ENCODE measurements around the gene ITGA5.

ITGA5 gene

DNA sequence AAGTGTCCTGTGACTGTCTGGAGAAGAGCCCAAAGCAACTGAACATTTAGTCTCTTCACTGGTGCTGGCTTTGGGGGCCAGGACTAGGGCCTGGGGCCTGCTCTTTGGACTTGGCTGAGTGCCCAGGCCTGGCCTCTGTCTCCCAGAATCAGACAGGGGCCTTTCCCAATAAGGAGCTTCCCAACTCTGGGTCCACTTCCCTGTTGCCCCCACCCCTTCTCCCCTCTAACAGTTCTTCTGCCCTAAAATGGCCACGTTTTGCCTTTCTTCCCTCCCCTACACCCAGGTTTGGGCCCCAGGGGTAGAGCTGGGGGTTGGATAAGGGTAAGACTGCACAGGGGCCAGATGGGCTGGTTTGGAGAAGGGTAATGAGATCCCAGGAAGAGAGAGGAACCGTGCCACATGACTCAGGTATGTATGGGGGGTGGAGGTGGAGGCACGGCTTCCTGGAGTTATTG lies 10.0 kb upstream of the ITGA5 start:
- H3K27ac Mint-ChIP-seq = no peak overlapping the region
- no peaks in the 10 kb centered on the region for H3K9me3 Mint-ChIP-seq
- no peak overlapping the region for H3K4me3 Mint-ChIP-seq
- no peak for DNase-seq
- peaks cover 11% of the 10 kb centered on the region for H3K27me3 Mint-ChIP-seq (ENCODE audit: low read depth, poor library complexity)
- no peak for TF ChIP-seq CTCF (IDR thresholded peaks at IDR 0.05)
- H3K36me3 Mint-ChIP-seq (ENCODE audit: low read depth) = peaks cover 5% of the 10 kb centered on the region
- peaks cover 87% of the 10 kb centered on the region for H3K4me1 Mint-ChIP-seq

DNA sequence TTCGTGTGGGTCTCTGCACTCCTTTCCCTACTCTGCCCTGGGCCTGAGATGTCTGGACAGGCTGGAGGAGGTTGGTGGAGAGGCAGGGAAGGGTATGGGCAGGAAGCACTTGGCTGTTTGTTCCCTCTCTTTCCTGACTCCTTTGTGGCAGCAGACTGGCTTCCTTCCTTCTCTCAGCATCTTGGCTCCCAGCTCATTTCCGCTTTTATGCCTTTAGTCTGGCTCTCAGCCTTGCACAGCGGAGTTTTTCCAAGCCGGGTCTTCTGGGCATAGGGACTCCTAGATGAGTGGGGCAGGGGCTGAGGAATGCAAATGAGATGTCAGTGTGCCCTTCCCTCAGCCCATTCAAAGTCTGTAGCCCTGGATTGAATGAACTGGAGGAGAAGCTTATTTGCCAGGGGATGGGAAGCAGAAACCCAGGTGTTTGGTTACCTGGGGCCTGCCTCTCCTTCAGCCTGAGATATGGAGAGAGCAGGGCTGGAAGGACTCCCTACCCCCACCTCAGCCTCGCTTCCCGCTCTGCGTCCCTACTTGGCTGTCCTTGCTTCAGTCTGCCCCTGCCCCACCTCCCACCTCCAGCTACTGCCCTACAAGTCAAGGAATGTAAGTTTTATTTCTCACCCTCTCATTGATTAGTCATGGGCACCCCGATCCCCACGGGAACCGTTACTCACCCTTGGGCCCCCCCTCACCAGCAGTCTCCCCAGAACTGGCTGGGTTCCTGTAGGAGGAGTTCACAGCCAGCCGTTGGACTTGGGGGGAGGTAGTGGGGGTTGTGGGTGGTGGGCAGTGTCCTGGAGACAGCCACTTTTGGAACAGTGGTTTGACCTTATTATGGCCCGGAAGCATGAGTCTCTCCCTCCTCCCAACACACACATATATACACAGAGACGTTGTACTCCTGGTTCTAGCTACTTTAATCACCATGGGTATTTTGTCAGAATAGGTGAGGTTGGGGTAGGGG lies 9.3 kb upstream of the ITGA5 start:
- peak overlapping the region; percentile 69 for H3K27ac Mint-ChIP-seq
- TF ChIP-seq CTCF (IDR thresholded peaks at IDR 0.05) = no peak
- no peaks in the 10 kb centered on the region for H3K9me3 Mint-ChIP-seq
- peaks cover 90% of the 10 kb centered on the region for H3K4me1 Mint-ChIP-seq
- no peak overlapping the region for H3K4me3 Mint-ChIP-seq
- H3K36me3 Mint-ChIP-seq (ENCODE audit: low read depth) = peaks cover 5% of the 10 kb centered on the region
- peaks cover 13% of the 10 kb centered on the region for H3K27me3 Mint-ChIP-seq (ENCODE audit: low read depth, poor library complexity)
- DNase-seq = no peak

GRCh38 chr12:54427106-54427505 lies 8.0 kb upstream of the ITGA5 start:
- H3K27ac Mint-ChIP-seq = no peak overlapping the region
- peaks cover 5% of the 10 kb centered on the region for H3K36me3 Mint-ChIP-seq (ENCODE audit: low read depth)
- no peak for TF ChIP-seq CTCF (IDR thresholded peaks at IDR 0.05)
- H3K9me3 Mint-ChIP-seq = no peaks in the 10 kb centered on the region
- DNase-seq = no peak
- H3K27me3 Mint-ChIP-seq (ENCODE audit: low read depth, poor library complexity) = peaks cover 16% of the 10 kb centered on the region
- H3K4me1 Mint-ChIP-seq = peaks cover 90% of the 10 kb centered on the region
- H3K4me3 Mint-ChIP-seq = no peak overlapping the region

DNA sequence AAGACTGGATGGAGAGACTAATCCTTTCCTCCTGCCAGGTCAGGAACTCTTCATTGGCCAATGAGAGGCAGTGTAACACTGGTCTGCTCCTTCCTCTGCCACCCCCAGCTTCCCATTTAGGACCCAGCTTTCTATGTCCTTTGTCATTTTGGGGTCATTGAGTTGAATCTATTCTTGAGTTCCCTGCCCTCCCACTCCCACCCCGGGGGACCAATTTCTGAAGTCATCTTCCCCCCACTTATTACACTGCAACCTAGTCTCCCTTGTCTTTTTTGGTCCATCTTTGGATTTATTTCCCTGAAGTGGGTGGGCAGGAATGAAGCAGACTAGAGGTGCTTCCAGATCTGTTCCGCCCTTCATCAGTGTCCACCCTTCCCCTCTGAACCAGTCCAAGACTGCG lies 7.6 kb upstream of the ITGA5 start:
- H3K27me3 Mint-ChIP-seq (ENCODE audit: low read depth, poor library complexity) = peaks cover 17% of the 10 kb centered on the region
- no peak for DNase-seq
- peaks cover 90% of the 10 kb centered on the region for H3K4me1 Mint-ChIP-seq

DNA sequence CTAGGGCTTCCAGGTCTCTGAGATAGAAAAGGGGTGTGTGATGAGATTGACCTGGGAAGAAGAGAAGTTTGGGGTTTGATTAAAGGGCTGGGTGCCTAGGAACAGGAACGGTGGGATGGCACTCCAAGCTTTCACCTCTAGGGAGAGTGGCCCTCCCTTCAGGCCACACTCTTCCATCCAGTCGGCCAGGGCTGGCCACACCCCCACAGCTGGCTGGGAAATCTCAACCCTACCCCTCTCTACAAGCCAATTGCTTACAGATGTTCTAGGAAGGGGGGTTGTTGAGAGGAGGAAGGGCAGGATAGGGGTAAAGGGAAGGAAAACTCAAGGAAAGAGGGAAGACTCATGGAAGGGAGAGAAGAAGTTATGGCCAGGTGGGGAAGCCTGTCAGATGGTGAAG lies 6.6 kb upstream of the ITGA5 start:
- Mint-ChIP-seq H3K4me3 (peak overlapping the region; percentile 7), H3K9me3 (no peaks in the 10 kb centered on the region)

More for the DNA sequence above, 7.6 kb upstream of the ITGA5 start:
- Mint-ChIP-seq H3K9me3 (no peaks in the 10 kb centered on the region), H3K36me3 (ENCODE audit: low read depth) (peaks cover 5% of the 10 kb centered on the region), H3K27ac (no peak overlapping the region), H3K4me3 (no peak overlapping the region)
- no peak for TF ChIP-seq CTCF (IDR thresholded peaks at IDR 0.05)

More for the DNA sequence above, 6.6 kb upstream of the ITGA5 start:
- TF ChIP-seq CTCF (IDR thresholded peaks at IDR 0.05) = no peak
- peaks cover 90% of the 10 kb centered on the region for H3K4me1 Mint-ChIP-seq
- H3K27ac Mint-ChIP-seq = no peak overlapping the region
- peaks cover 20% of the 10 kb centered on the region for H3K27me3 Mint-ChIP-seq (ENCODE audit: low read depth, poor library complexity)
- H3K36me3 Mint-ChIP-seq (ENCODE audit: low read depth) = peaks cover 5% of the 10 kb centered on the region
- DNase-seq = no peak

Measured in nephron progenitor cell (in vitro differentiated cells).